OCI-LY1 (cell line): ENCODE results near the gene FCRL3.

Experiments
- H2AFZ ChIP-seq: fragments of 200-600 bp; sonication (generic), shearing (Covaris generic); 2 replicates; pipeline ENCODE4 v1.6.0; 2014; ENCODE audit warnings: antibody characterized with exemption, mild to moderate bottlenecking, low read length
- H3F3A ChIP-seq: fragments of 200-600 bp; sonication (generic), shearing (Covaris generic); 2 replicates; pipeline ENCODE4 v1.6.0; 2014; ENCODE audit warnings: mild to moderate bottlenecking, antibody characterized with exemption, low read length, moderate library complexity; ENCODE audit not compliant: insufficient read depth
- H3K27ac ChIP-seq: fragments of 200-600 bp; sonication (generic); 2 replicates; pipeline ENCODE4 v1.5.1; 2014; ENCODE audit warnings: low read length, mixed run types, mild to moderate bottlenecking, low read depth; ENCODE audit not compliant: poor library complexity, severe bottlenecking
- H3K27me3 ChIP-seq: fragments of 200-600 bp; sonication (generic); 2 replicates; pipeline ENCODE4 v1.6.0; 2014; ENCODE audit warnings: antibody characterized with exemption, mild to moderate bottlenecking, low read length, moderate library complexity; ENCODE audit not compliant: insufficient read depth
- H3K36me3 ChIP-seq: fragments of 200-600 bp; sonication (generic); 2 replicates; pipeline ENCODE4 v1.6.1; 2014; ENCODE audit warnings: mild to moderate bottlenecking, antibody characterized with exemption, low read length, moderate library complexity, mixed read lengths; ENCODE audit not compliant: insufficient read depth
- H3K4me1 ChIP-seq: fragments of 200-600 bp; sonication (generic); 2 replicates; pipeline ENCODE4 v1.5.1; 2014; ENCODE audit warnings: mild to moderate bottlenecking, low read length, moderate library complexity; ENCODE audit not compliant: insufficient read depth, severe bottlenecking
- H3K4me2 ChIP-seq: fragments of 200-600 bp; sonication (generic), shearing (Covaris generic); 2 replicates; pipeline ENCODE4 v1.6.1; 2014; ENCODE audit warnings: low read length
- H3K4me3 ChIP-seq: fragments of 200-600 bp; sonication (generic); 2 replicates; pipeline ENCODE4 v1.5.1; 2014; ENCODE audit warnings: low read length, low read depth, mild to moderate bottlenecking, mixed read lengths; ENCODE audit not compliant: poor library complexity, severe bottlenecking
- H3K79me2 ChIP-seq: fragments of 200-600 bp; shearing (Covaris generic); 2 replicates; pipeline ENCODE4 v1.6.1; 2016; ENCODE audit warnings: mixed run types, low read length, mixed read lengths; ENCODE audit not compliant: insufficient read depth
- H3K9ac ChIP-seq: fragments of 200-600 bp; sonication (generic), shearing (Covaris generic); 2 replicates; pipeline ENCODE4 v1.6.1; 2014; ENCODE audit warnings: mild to moderate bottlenecking, low read length, mixed read lengths
- H3K9me2 ChIP-seq: fragments of 200-600 bp; sonication (generic), shearing (Covaris generic); 2 replicates; pipeline ENCODE4 v1.6.1; 2014; ENCODE audit warnings: low read depth, mild to moderate bottlenecking, low read length, mixed read lengths
- H3K9me3 ChIP-seq: fragments of 200-600 bp; shearing (Covaris generic); 2 replicates; pipeline ENCODE4 v1.6.1; 2014; ENCODE audit warnings: low read length, mixed read lengths
- H4K20me1 ChIP-seq: fragments of 200-600 bp; sonication (generic), shearing (Covaris generic); 2 replicates; pipeline ENCODE4 v1.6.0; 2016; ENCODE audit warnings: mild to moderate bottlenecking, low read length; ENCODE audit not compliant: insufficient read depth
- CTCF ChIP-seq: fragments of 200-600 bp; sonication (generic), shearing (Covaris generic); IDR thresholded peaks from 2 replicates; pipeline ENCODE4 v1.5.1; 2017; ENCODE audit warnings: mild to moderate bottlenecking, antibody characterized with exemption, low read length, moderate library complexity, mixed read lengths
- EZH2 ChIP-seq: fragments of 200-600 bp; sonication (generic), shearing (Covaris generic); IDR thresholded peaks from 2 replicates; pipeline ENCODE4 v1.8.0; 2017; ENCODE audit warnings: borderline replicate concordance, mixed run types, mild to moderate bottlenecking, antibody characterized with exemption, low read length, moderate library complexity, mixed read lengths

Gene FCRL3

GRCh38 chr1:157697781-157698569 is 2.6 kb downstream of the FCRL3 start:
- no peaks in the 10 kb centered on the region for H4K20me1 ChIP-seq
- H3K9ac ChIP-seq: peak overlapping the region; percentile 85
- no peak for TF ChIP-seq EZH2
- no peak for TF ChIP-seq CTCF
- peak overlapping the region; percentile 90 for H3K27ac ChIP-seq
- H3K4me1 ChIP-seq: peaks cover 94% of the 10 kb centered on the region
- H3K4me2 ChIP-seq: peak overlapping the region; percentile 87
- peak overlapping the region; percentile 66 for H3K4me3 ChIP-seq
- no peaks in the 10 kb centered on the region for H3K9me2 ChIP-seq
- no peaks in the 10 kb centered on the region for H3K27me3 ChIP-seq
- no peaks in the 10 kb centered on the region for H3K9me3 ChIP-seq
- peaks cover 7% of the 10 kb centered on the region for H3K79me2 ChIP-seq
- H3F3A ChIP-seq: no peaks in the 10 kb centered on the region
- H2AFZ ChIP-seq: no peak overlapping the region
- H3K36me3 ChIP-seq: peaks cover 69% of the 10 kb centered on the region

- H3K27ac ChIP-seq: peak overlapping the region; percentile 90
- H3K79me2 ChIP-seq: peaks cover 7% of the 10 kb centered on the region
- no peak overlapping the region for H2AFZ ChIP-seq
- no peaks in the 10 kb centered on the region for H4K20me1 ChIP-seq
- H3K9ac ChIP-seq: peak overlapping the region; percentile 85; the same call in 1 of the 2 replicates
- no peaks in the 10 kb centered on the region for H3K27me3 ChIP-seq
- H3K9me2 ChIP-seq: no peaks in the 10 kb centered on the region
- no peaks in the 10 kb centered on the region for H3F3A ChIP-seq
- TF ChIP-seq CTCF (no peak), EZH2 (no peak)
- peak overlapping the region; percentile 87 for H3K4me2 ChIP-seq
- H3K9me3 ChIP-seq: no peaks in the 10 kb centered on the region
- peaks cover 98% of the 10 kb centered on the region for H3K4me1 ChIP-seq
- H3K36me3 ChIP-seq: peaks cover 77% of the 10 kb centered on the region
- H3K4me3 ChIP-seq: peak overlapping the region; percentile 66
Measured at GRCh38 chr1:157696966-157697628, 3.5 kb downstream of the FCRL3 start.

GRCh38 chr1:157695417-157695816 is 5.2 kb downstream of the FCRL3 start:
- Histone ChIP-seq H3K27me3 (no peaks in the 10 kb centered on the region), H3K9ac (no peak overlapping the region; the same call in 1 of the 2 replicates), H3K9me2 (no peaks in the 10 kb centered on the region), H3K4me3 (peak overlapping the region; percentile 12), H3K79me2 (peaks cover 7% of the 10 kb centered on the region), H4K20me1 (no peaks in the 10 kb centered on the region), H3K36me3 (peaks cover 92% of the 10 kb centered on the region), H3K4me2 (peak overlapping the region; percentile 87; the same call in 1 of the 2 replicates), H2AFZ (no peak overlapping the region), H3K4me1 (peaks cover 97% of the 10 kb centered on the region), H3F3A (no peaks in the 10 kb centered on the region), H3K9me3 (no peaks in the 10 kb centered on the region), H3K27ac (peak overlapping the region; percentile 57)
- TF ChIP-seq EZH2 (no peak), CTCF (no peak)
